Measurements from ENCODE around the gene USH1C.

USH1C gene

DNA sequence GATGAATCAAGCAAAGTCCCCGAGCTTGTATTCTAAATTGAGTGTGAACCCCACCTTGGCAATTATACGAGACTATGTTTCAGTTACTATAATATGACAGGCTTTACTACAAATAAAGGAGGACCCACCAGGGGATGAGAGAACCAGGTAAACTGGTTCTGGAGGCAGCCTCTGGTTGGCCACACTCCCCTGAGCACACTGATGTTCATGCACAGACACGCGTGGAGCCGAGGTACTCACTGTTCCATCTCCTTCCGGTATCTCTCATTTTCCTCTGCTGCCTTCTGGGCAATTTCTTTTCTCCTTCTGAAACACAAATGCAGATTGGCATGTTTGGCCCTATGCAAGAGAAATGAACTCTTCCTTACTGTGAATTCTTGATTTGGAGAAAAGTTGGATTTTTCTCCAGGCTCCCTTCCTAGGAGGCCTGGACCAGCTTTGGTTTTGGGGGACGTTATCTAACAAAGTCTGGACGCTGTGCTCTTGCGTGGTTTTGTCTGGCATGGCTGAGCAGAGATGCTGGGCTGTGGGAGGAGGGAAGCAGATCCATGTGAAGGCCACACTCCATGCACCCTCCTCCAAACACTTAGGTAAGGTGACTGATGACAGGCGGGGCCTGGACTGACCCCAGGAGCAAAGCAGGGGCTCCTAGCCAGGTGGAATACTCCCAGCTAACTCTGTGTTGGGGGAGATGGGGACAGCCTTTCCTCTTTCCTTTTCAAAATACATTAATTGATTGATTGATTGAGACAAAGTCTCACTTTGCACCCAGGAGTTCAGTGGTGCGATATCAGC lies 22.9 kb downstream of the USH1C start:
- DNase-seq, result no peak

DNA sequence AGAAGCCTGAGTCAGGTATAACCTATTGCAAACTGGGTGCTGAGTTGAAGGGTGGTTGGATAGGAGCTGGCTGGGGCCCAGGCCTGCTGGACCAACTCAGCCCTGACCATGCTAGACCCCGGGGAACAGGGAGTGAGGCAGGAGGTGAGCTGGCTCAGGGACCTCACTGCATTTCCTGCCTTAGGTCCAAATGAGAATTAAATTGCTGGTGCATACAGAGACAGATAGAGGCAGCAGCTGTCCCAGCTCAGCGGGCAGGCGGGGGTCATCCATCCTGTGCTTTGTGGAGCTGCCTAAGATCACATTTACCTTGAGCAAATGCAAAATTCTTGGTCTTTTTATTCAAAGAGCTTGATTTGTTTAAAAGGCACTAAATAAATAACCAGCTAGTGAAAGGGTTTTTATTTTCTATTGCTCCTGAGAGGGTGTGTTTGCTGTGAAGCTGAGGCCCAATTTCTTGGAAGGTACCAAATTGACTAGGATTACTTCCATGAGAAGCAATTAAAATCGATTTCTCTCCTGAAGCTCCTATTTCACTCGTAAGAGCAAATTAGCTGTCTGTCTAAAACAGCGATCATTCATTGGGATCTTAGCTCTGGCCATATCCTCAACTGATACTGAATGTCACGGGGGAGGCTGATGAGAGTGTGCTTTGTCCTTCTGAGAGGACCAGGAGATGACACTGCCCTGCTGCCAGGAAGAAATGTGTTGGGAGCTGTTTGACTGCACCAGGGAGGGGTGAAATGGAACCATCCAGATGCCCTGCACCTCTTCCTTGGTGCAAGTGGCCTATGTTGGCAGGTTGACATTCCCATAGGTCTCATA lies 24.9 kb downstream of the USH1C start:
- DNase-seq, result no peak

DNA sequence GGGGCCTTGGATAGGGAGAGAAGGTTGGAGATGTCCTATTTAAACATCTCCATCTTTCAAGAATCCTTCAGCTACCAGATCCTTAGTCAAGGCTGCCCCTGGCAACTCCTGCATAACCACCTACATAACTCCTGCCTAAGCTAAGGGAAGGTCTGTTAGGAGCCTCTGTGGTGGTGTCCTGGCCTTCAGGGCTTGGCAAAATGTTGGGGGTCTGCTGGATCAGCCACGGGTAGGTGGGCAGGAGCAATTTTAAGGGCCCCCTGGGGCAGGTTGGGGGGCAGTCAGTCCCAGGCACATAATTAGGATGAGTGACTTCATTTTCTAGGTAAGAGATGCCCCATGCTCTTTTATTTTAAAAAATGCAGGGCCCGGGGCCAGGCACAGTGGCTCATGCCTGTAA lies 25.9 kb downstream of the USH1C start:
- no peak for DNase-seq

DNA sequence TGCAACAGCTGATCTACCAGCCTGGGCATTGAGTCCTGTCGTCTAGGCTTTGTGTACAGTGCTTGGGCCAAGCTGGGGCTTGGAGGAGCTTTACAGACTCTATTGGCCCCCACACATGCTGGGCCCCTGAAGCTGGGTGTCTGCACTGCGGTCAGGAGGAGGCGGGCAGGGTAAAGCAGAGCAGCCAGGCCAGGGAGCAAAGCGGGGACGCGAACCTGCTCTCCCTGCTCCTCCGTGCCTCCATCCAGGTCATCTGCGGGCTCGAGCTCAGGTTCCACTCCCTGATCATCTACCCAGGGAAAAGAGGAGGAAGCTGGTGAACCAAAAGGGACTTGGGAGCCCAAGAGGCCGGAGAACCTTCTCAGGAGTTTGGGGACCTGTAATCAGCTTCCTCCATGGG lies 27.0 kb downstream of the USH1C start:
- DNase-seq, result no peak

DNA sequence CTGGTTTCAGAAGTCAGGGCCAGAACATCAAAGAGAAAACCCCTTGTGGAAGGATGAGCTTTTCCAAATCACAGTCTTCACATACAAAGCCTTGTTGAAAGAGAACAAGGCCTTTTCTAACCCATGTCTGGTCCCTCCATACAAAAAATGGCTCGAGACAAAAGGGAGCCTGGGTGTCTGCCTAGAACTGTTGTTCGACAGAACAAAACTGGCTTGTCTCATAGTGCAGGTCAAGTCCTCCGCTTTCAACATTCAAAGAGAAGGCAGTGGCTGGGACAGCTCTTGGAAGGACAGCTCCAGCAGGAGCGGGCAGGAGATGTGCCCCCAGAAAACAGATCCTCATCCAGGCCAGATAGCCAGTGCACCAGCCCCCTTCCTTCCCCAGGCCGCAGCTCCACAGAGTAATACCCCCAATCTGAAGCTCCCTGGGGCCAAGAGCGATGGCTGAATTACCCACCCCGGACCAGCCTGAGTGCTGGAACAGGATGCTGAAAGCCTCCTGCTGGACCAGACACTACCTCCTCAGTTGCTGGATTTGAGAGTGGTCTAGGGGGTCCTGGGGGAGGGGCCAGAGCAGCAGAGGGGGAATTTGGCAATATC lies 27.6 kb downstream of the USH1C start:
- DNase-seq, result no peak

GRCh38 chr11:17515443-17516176 lies 28.6 kb downstream of the USH1C start:
- no peak for DNase-seq

GRCh38 chr11:17514476-17514875 lies 29.7 kb downstream of the USH1C start:
- DNase-seq, result no peak

GRCh38 chr11:17513853-17514252 lies 30.4 kb downstream of the USH1C start:
- peak; percentile 10 for DNase-seq

DNA sequence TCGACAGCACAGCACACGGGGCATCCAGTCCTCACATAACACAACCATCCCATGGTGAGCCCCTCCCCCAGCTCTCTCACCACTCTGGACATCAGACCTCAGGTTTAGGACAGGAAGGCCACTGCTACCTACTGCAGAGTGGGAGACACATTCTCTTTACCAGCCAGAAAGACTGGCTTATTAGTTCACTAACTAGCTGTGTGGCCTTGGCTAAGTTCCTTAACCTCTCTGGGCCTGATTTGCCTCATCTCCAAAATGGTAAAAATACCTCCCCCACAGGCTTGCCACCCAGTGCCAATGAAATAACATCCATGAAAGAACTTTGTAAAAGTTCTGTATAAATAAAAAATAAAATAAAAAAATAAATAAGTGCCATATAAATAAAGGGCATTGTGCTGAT lies 32.1 kb downstream of the USH1C start:
- DNase-seq, result no peak

- DNase-seq, result no peak
Observed at GRCh38 chr11:17511571-17511970, 32.6 kb downstream of the USH1C start.

GRCh38 chr11:17510507-17511206 lies 33.6 kb downstream of the USH1C start:
- no peak for DNase-seq

DNA sequence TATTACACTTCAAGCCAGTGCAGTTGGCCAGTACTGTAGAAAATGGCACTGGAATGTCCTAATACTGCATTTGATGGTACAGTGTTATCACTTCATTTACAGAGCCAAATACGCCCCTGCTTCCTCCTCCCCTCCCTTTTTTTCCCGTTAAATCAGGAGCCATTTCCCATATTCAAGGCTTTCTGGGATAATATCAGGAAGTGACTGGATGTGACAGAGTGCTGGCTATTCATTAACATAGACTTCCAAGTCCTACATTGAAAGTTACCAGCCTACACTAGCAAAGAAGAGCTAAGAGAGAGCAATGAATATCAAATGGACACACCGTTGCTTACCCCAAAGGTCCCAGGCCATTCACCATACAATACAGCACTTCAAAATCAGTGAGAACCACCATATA lies 35.4 kb downstream of the USH1C start:
- no peak for DNase-seq

GRCh38 chr11:17508306-17508705 lies 35.9 kb downstream of the USH1C start:
- no peak for DNase-seq

DNA sequence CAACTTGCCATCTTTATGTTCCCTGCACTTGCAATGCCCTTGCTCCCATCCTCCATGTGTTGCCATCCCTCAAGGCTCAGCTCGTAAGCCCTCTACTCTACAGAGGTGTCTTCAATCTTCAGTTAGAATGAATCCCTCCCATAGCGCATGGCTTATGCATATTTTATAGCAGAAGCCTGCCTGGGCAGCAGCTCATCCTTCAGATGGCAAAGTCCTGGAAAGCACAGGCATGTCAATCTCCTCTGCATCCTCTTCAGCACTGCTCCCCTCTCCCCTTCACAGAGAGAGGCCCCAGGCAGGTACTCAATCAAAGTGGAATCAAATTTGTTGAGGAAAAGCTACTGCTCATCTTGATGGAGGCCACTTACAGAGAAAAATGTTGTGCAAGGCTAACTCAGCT lies 36.4 kb downstream of the USH1C start:
- DNase-seq, result no peak

DNA sequence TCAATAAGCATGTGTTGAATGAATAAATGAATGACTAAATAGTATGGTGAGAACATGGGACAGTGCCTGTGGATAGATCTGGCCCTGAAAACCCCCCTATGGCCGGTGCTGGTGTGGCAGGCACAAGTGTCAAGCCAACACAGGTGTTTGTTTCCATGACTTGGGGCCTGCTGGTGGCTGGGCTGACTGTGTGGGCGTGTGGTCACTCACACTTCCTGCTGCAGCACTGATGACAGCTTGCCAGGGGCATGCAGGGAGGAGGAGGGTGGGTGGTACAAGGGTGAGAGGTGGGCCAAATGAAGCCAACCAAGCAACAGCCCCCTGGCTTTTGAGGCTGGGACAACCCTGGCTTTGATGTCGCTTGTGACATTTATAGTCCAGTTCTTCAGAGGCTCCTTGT lies 37.3 kb downstream of the USH1C start:
- no peak for DNase-seq

DNA sequence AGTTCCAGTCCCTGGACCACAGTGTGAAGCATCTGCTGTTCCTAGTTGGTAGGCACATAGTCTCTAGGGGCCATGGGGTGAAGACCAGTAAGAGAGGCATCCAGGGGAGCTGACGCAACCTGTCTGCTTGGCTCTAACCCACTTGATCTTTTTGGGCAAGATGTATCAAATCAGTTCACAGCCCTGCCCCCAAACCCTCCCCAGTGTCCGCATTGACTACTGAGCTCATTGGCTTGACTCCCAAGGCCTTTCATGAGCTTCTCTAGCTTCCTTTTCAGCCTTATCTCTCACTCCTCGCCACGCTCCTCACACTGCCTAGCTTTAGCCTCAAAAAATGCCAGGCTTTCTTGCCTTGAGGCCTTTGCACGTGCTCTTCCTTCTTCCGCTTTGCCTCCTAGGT lies 37.9 kb downstream of the USH1C start:
- DNase-seq, result no peak

GRCh38 chr11:17505146-17505545 lies 39.1 kb downstream of the USH1C start:
- DNase-seq, result no peak

GRCh38 chr11:17504330-17505107 lies 39.7 kb downstream of the USH1C start:
- DNase-seq, result peak; percentile 87

DNA sequence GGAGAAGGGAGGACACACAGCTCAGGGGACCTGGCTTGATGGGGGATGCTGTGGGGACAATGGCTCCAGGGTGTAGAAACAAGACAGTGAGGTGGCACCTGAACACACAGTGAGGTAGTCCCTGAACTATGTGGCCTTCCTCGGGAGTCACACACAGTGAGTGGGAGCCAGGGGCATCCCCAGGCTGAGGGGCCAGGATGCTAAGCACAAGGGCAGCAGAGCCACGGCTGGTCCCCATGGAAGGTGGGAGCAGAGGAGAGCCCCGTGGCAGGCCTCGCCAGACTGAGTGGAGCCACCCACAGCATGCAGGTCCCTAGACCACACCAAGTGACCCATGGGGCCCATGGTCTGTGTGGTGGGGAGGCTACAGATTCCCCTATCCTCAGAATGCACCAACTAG lies 41.6 kb downstream of the USH1C start:
- no peak for DNase-seq

DNA sequence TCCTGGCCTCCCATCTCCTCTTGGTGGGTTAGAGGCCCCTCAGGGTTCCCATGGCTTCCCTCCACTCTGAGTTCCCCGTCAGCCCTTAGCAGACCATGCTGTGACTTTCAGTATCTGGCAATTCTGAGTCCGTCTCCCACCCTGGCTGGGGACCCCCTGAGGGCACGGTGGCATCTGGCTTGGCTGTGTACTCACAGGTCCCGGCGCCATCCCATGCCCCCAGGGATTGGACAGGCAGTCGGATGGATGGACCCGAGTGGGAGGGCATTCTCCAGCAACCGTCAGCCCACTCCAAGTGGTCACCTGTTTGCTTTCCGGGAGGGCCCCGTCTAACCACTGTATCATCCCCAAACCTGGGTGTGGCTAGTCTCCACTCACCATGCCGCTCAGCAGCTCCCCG lies 43.5 kb downstream of the USH1C start:
- no peak for DNase-seq

DNA sequence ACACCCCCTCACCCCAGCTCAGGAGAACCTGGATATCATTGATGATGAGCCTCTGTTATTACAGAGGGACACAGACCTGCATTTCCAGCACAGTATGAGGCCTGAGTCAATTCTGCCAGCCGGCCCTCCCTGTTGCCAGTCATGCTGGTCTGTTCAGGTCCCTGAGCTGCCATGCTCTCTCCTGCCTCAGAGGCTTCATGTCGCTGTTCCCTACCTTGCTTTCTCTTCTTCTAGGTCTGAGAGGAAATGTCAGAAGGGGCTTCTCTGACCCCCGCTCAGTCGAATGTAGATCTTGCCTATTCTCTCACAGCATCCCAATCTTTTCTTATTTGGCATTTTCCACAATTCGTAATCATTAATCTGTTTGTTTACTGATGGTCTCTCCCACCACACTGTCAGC lies 45.7 kb downstream of the USH1C start:
- DNase-seq, result no peak

- no peak for DNase-seq
Observed at GRCh38 chr11:17498058-17498457, 46.2 kb downstream of the USH1C start.
